Subcutaneous adipose tissue (tissue), 4 donors: Measurements from ENCODE around the gene KRT222. TPM values are rescaled to one million over a fixed set of nuclear protein-coding genes. Genes with fewer than 3 reads are reported as not detected.

Source experiments
- CTCF ChIP-seq: fragments of 450-650 bp; IDR thresholded peaks from one replicate; pipeline ENCODE4 v1.5.1; 2016; ENCODE audit warnings: low read depth, mild to moderate bottlenecking, control low read depth, antibody characterized with exemption, moderate library complexity
- total RNA-seq, 4 donors: library from RNA; depleted of rRNA; stranded (reverse); fragments of >200 nt; gene quantifications; one replicate each; pipeline ENCODE4 v1.1.0, GENCODE V29; 2016

KRT222 gene
- total RNA-seq, 4 donors from 2014 or later: 0.22 to 2.0 (median 0.69) TPM

GRCh38 chr17:40623419-40624210, 41.4 kb downstream of the KRT222 start:
- no peak for TF ChIP-seq CTCF

GRCh38 chr17:40622509-40622928, 42.5 kb downstream of the KRT222 start:
- no peak for TF ChIP-seq CTCF

- TF ChIP-seq CTCF: no peak
Observed at GRCh38 chr17:40621578-40621977, 43.4 kb downstream of the KRT222 start.

GRCh38 chr17:40621019-40621418, 44.0 kb downstream of the KRT222 start:
- no peak for TF ChIP-seq CTCF

GRCh38 chr17:40618754-40619625, 46.0 kb downstream of the KRT222 start:
- no peak for TF ChIP-seq CTCF

GRCh38 chr17:40617678-40618240, 47.2 kb downstream of the KRT222 start:
- no peak for TF ChIP-seq CTCF

- no peak for TF ChIP-seq CTCF
Observed at GRCh38 chr17:40616592-40616991, 48.4 kb downstream of the KRT222 start.
